Aorta (tissue), 5 donors: ENCODE measurements around the gene IL17B. TPM values are rescaled to one million over a fixed set of nuclear protein-coding genes. Genes with fewer than 3 reads are reported as not detected.

ENCODE experiments used
- ATAC-seq: fragments of 200-7000 bp; cut with Tn5 transposase; one replicate; pipeline ENCODE4 v1.9.1; 2022; ENCODE audit warnings: moderate library complexity; ENCODE audit not compliant: low FRiP score
- DNase-seq, 2 donors: peaks; one replicate each; pipeline ENCODE4 v3.0.0-alpha.2; 2020
- H3K27ac ChIP-seq, 2 donors: one replicate each; pipeline ENCODE4 v1.5.1; 2013; ENCODE audit warnings: low read length in 2 of 2, mild to moderate bottlenecking in 2 of 2, moderate library complexity in 2 of 2, control low read depth in 1 of 2, inconsistent platforms in 1 of 2, low read depth in 1 of 2
- H3K27me3 ChIP-seq, 2 donors: one replicate each; pipeline ENCODE4 v1.6.1; 2013; ENCODE audit warnings: control low read depth in 1 of 2, low read length in 1 of 2, mild to moderate bottlenecking in 1 of 2, moderate library complexity in 1 of 2; ENCODE audit not compliant: insufficient read depth in 2 of 2, control insufficient read depth in 1 of 2
- H3K36me3 ChIP-seq, 2 donors: one replicate each; pipeline ENCODE4 v1.6.1; 2013; ENCODE audit warnings: control low read depth in 1 of 2, low read length in 1 of 2, mild to moderate bottlenecking in 1 of 2; ENCODE audit not compliant: insufficient read depth in 2 of 2, control insufficient read depth in 1 of 2
- H3K4me1 ChIP-seq, 2 donors: one replicate each; pipeline ENCODE4 v1.6.1; 2013; ENCODE audit warnings: low read length in 2 of 2, control low read depth in 1 of 2, mild to moderate bottlenecking in 1 of 2, moderate library complexity in 1 of 2; ENCODE audit not compliant: insufficient read depth in 2 of 2, control insufficient read depth in 1 of 2
- H3K4me3 ChIP-seq, 2 donors: one replicate each; pipeline ENCODE4 v1.5.1; 2013; ENCODE audit warnings: low read length in 2 of 2, control low read depth in 1 of 2, mild to moderate bottlenecking in 1 of 2
- H3K9me3 ChIP-seq: one replicate; pipeline ENCODE4 v1.6.1; 2013; ENCODE audit warnings: mild to moderate bottlenecking, low read length; ENCODE audit not compliant: control insufficient read depth
- WGBS, 2 donors: extraction: QIAGEN DNeasy Blood & Tissue Kit; methylation state at CpG; one replicate each; pipeline ENCODE4 v1.1.7; 2013; 5-methylcytosine and 5-hydroxymethylcytosine counted together
- intact Hi-C, 2 donors: fragments of 100-400 bp; cut with DNase I; formaldehyde crosslinking; loops; one replicate each; pipeline versions ENCODE4 v1.14.2 to v1.15.0; 2022
- polyA plus RNA-seq, 2 donors: library from polyadenylated mRNA; stranded (reverse); fragments of 200-250 nt; gene quantifications; one replicate each; pipeline ENCODE4 v1.2.3, GENCODE V29; 2013
- total RNA-seq, 2 donors: library from RNA; stranded (reverse); fragmentation: NEBNext Ultra II Directional; extraction: Animal tissue kit (Norgen Biotek cat#: 25700); gene quantifications; one replicate each; pipeline ENCODE4 v1.2.1, GENCODE V29; 2021
- donor health status: healthy with polysubstance abuse.
- donor health status: Bipolar disorder and iron deficiency.
- donor health status: DM: no; HTN: no; CAD: no.
- donor health status: DM: no; HTN: no; CAD: no.
- donor health status: DM: yes; HTN: yes; CAD: no.

IL17B gene
- total and polyA plus RNA-seq, 4 donors = 2.8 to 18.0 (median 8.3) TPM

DNA sequence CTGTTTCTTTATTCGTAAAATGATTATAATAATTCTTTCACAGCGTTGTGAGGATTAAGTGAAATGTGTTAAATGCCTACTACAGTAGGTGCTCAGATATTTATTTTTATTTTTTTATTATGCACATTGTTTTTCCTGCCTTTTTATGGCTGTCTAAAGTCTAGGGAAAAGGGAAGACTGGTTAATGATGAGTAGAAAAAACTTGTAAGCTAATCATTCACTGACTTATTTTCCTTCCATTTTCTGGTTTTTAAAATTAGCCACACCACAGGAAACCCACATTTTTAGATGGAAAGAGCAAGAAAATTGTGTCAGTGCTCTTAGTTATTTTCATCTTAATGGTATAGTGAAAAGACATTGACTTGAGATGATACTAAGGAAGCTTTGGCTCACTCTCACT, 25.2 kb downstream of the IL17B start:
- Histone ChIP-seq H3K9me3 (no peaks in the 10 kb centered on the region), H3K27me3 (no peaks in the 10 kb centered on the region), H3K4me1 (no peaks in the 10 kb centered on the region), H3K36me3 (peaks cover 7 to 11% of the 10 kb centered on the region in 2 donors), H3K4me3 (no peak overlapping the region), H3K27ac (no peak overlapping the region)
- DNase-seq (no peak), ATAC-seq (no peak)
- 90 to 91% methylated on average over 2 of the region's 2 CpGs for WGBS, 2 donors
- intact Hi-C loops = no loop called here

DNA sequence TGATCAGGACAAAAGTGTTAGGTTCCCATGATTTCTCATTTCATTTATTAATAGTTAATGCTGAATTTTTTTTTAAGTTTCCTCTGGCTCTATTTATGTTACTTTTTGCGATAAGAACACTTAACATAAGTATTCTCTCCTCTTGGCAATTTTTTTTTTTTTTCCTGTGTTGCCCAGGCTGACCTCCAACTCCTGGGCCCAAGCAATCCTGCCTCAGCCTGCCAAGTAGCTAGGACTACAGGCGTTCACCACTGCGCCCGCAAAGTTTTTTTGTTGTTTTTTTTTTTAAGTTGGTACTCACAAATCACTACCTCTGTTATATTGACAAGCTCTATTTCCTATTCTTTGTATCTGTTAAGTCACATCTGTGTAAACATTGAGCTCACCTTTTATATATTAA, 26.9 kb downstream of the IL17B start:
- no peak overlapping the region for H3K27ac ChIP-seq
- DNase-seq (no peak), ATAC-seq (no peak)
- H3K27me3 ChIP-seq = no peaks in the 10 kb centered on the region
- 32 to 36% methylated on average over 4 of the region's 4 CpGs for WGBS, 2 donors
- no peaks in the 10 kb centered on the region for H3K9me3 ChIP-seq
- no peak overlapping the region for H3K4me3 ChIP-seq
- H3K36me3 ChIP-seq = peaks cover 7 to 11% of the 10 kb centered on the region in 2 donors
- intact Hi-C loops = no loop called here
- no peaks in the 10 kb centered on the region for H3K4me1 ChIP-seq

DNA sequence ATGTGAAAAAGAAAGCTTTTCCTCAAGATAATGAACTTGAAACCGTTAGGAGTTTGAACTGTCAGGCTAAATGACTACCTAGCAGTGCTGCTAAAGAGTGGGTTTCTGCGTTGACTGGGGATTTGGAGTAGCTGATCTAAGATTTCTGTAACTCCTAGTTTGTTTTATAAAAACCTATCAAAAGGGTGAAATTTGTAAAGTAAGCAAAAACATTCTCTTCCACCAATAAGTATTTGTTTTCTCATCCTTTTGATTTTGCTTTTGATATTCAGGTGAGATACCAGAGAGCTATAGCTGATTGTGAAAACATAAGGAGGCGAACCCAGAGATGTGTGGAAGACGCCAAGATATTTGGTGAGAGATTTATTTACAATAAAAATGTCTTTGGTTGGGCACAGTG, 29.7 kb downstream of the IL17B start:
- WGBS, 2 donors = 91% methylated on average over 4 of the region's 4 CpGs
- H3K27me3 ChIP-seq = no peaks in the 10 kb centered on the region
- H3K27ac ChIP-seq = no peak overlapping the region
- no peaks in the 10 kb centered on the region for H3K4me1 ChIP-seq
- no peaks in the 10 kb centered on the region for H3K9me3 ChIP-seq
- no peak overlapping the region for H3K4me3 ChIP-seq
- ATAC-seq (no peak), DNase-seq (no peak)
- H3K36me3 ChIP-seq = peaks cover 7 to 8% of the 10 kb centered on the region in 2 donors
- intact Hi-C loops = no loop called here

DNA sequence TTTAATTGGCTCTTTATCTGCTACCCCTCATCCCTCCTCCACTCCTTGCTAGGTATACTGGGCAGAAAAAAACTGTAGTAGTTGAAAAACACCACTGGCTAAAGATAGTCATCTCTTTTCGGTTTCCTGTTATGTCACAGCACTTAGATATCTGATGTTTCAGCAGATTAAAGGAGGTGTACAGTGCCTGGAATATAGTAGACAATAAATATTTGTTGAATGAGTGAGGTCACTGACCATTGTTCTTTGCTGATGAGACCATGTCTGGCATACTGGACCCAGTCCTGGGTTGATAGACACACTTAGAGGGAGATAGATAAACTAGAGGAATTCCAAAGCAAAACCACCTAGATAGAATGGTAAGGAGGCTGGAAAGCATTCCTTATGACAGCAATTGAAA, 30.6 kb downstream of the IL17B start:
- Histone ChIP-seq H3K9me3 (no peaks in the 10 kb centered on the region), H3K4me1 (no peaks in the 10 kb centered on the region), H3K4me3 (no peak overlapping the region), H3K27me3 (no peaks in the 10 kb centered on the region), H3K27ac (no peak overlapping the region), H3K36me3 (peaks cover 7 to 8% of the 10 kb centered on the region in 2 donors)
- 84 to 86% methylated on average over 1 of the region's 1 CpG for WGBS, 2 donors
- ATAC-seq (no peak), DNase-seq (no peak)
- intact Hi-C loops = no loop called here

DNA sequence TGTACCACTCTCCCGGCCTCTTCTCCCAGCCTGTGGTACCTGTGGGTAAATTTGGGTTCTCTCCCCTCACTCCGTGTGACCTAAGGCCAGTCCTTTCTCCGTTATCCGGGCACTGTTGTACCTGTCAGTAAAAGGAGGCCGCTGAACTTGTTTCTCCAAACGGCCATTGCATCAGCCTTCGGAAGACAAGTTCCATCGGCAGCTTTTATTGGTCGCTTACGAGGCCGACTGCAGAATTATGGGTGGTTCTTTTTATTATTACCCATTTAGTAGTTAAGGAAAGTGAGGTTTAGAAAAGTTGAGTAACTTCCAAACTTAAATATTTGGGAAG, 33.2 kb downstream of the IL17B start:
- Histone ChIP-seq H3K27me3 (no peaks in the 10 kb centered on the region), H3K9me3 (no peaks in the 10 kb centered on the region), H3K4me1 (no peaks in the 10 kb centered on the region), H3K27ac (no peak overlapping the region), H3K4me3 (peak overlapping the region; percentile 3 to 44), H3K36me3 (peaks cover 4 to 7% of the 10 kb centered on the region in 2 donors)
- WGBS, 2 donors = 0 to 1% methylated on average over 11 of the region's 11 CpGs
- ATAC-seq = no peak
- no peak for DNase-seq
- intact Hi-C loops = no loop called here

DNA sequence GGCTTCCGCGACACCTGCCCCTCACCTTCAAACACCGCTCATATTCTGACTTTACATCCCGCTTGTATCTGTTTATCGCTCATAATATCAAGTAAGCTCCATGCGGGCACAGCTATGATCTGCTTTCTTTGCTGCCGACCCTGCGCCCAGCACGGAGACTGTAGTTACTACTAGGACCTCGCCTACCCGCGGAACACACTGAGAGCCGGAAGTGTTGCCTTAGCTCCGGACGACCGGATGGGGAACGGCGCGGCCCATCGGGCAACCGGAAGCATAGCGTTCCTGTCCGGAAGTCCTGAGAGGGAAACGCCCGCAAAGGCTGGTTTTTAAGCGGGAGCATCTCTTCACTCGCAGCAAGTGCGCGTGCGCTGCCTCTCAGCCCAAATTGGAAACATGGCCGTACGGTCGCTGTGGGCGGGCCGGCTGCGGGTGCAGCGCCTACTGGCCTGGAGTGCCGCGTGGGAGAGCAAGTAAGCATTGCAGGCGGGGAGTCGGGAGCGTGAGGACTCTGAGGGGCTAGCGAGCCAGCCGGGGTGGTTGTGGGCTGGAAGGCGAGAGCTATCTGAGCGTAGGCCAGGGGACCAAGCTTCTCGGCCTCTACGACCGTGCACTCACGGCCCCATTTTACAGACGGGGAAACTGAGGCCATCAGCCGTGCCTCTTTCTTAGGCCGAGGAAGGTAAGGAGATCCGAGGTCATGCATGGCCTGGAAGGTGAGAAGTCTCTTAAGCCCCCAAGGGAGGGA, 33.8 kb downstream of the IL17B start, which contains the start of gene GRPEL2:
TSS of gene GRPEL2 (plus strand) at position 353 of the 745 bp plus-strand sequence. CDS start at position 394, 41 bp downstream.
- H3K36me3 ChIP-seq = peaks cover 3 to 6% of the 10 kb centered on the region in 2 donors
- H3K9me3 ChIP-seq = no peaks in the 10 kb centered on the region
- intact Hi-C loops = no loop called here
- peak within 1 kb of the TSS in 1 of 2 donors; percentile 59 for H3K27ac ChIP-seq
- H3K4me3 ChIP-seq = peak within 1 kb of the TSS; percentile 44 to 72
- H3K4me1 ChIP-seq = no peaks in the 10 kb centered on the region
- no peaks in the 10 kb centered on the region for H3K27me3 ChIP-seq
- 0 to 1% methylated on average over 54 of the region's 54 CpGs for WGBS, 2 donors
- ATAC-seq (peak; percentile 97), DNase-seq (peak; percentile 98)

DNA sequence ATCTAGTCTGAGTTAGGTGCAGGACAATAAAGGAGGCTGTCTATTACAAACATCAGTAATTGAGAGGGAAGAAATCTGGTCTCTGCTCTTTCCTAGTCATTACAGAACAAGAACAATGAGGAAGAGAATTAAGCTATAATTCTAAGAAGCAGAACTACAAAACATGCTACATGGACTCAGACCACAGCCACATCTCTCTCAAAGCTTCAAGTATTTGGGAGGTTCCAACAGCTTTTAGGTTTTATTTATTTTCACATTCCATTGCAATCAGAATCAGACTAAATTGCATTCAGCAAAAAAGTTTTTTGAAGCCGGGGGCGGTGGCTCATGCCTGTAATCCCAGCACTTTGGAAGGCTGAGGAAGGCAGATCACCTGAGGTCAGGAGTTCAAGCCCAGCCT, 34.9 kb downstream of the IL17B start:
- no peaks in the 10 kb centered on the region for H3K27me3 ChIP-seq
- no peak overlapping the region for H3K27ac ChIP-seq
- WGBS, 2 donors = 38 to 51% methylated on average over 2 of the region's 2 CpGs
- no peak for DNase-seq
- no peaks in the 10 kb centered on the region for H3K4me1 ChIP-seq
- no peak overlapping the region for H3K4me3 ChIP-seq
- no peaks in the 10 kb centered on the region for H3K9me3 ChIP-seq
- ATAC-seq = no peak
- peaks cover 3% of the 10 kb centered on the region in 2 donors for H3K36me3 ChIP-seq
- intact Hi-C loops = no loop called here

DNA sequence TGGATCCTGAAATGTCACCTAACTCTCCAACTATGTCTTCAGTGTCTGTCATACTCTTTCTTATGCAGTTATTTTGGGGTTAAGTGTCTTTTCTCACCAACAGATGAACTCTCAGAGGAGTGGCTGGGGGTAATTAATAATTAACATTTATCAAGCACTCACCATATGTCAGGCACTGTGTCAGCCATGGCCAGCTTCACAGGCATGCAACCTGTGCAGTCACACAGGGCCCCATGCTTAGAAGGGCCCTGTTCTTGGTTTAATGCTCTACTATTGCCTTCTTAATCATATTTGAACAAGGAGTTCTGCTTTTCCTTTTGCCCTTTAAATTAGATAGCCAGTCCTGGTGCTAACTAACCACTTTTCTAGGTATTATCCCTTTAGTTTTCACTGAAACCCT, 37.2 kb downstream of the IL17B start:
- no peaks in the 10 kb centered on the region for H3K27me3 ChIP-seq
- H3K27ac ChIP-seq = no peak overlapping the region
- peaks cover 3% of the 10 kb centered on the region in 2 donors for H3K36me3 ChIP-seq
- no peak for DNase-seq
- H3K4me1 ChIP-seq = no peaks in the 10 kb centered on the region
- H3K4me3 ChIP-seq = no peak overlapping the region
- H3K9me3 ChIP-seq = no peaks in the 10 kb centered on the region
- intact Hi-C loops = no loop called here
- ATAC-seq = no peak

DNA sequence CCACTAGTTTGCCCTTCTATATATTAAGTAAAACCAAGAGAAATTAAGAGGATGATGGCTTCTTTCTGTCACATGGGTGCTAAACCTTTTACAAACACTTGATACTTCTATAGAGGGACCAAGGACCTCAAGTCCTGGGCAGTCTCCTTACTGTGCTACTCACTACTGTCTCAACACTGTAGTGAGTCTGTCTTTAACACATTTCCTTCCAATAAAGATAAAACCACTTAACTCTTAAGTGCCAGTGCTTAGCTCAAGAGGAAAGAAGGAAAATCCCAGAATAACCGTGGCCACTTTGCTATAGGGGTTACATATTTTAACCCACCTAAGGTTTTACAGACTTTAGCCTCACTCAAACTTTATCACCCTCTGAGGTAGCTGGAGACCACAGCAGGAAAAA, 38.2 kb downstream of the IL17B start:
- Histone ChIP-seq H3K4me3 (no peak overlapping the region), H3K27me3 (no peaks in the 10 kb centered on the region), H3K9me3 (no peaks in the 10 kb centered on the region), H3K36me3 (peaks cover 3% of the 10 kb centered on the region in 2 donors), H3K27ac (no peak overlapping the region), H3K4me1 (no peaks in the 10 kb centered on the region)
- ATAC-seq (no peak), DNase-seq (no peak)
- intact Hi-C loops = no loop called here
- WGBS, 2 donors = 83 to 88% methylated on average over 1 of the region's 1 CpG
